Subcutaneous abdominal adipose tissue (tissue), 5 donors: ENCODE data around the gene DAP3.
"Not testable (repeated sequence)": the region's sequence is repeated elsewhere in the genome, so short reads cannot be mapped to it uniquely, and the experiment has no call there.

ENCODE experiments used
- H3K27ac ChIP-seq: one replicate; pipeline ENCODE4 v1.7.0; 2013; ENCODE audit warnings: low read depth, mild to moderate bottlenecking, inconsistent platforms, low read length, moderate library complexity
- H3K27me3 ChIP-seq, 5 donors: one replicate each; pipeline ENCODE4 v1.7.0; 2013; ENCODE audit warnings: low read length in 5 of 5, inconsistent platforms in 1 of 5; ENCODE audit not compliant: control insufficient read depth in 5 of 5, insufficient read depth in 4 of 5
- H3K36me3 ChIP-seq, 5 donors: one replicate each; pipeline ENCODE4 v1.7.0; 2013; ENCODE audit warnings: low read length in 5 of 5; ENCODE audit not compliant: control insufficient read depth in 5 of 5, insufficient read depth in 5 of 5
- H3K4me1 ChIP-seq, 5 donors: one replicate each; pipeline ENCODE4 v1.7.0; 2013; ENCODE audit warnings: low read length in 5 of 5, mild to moderate bottlenecking in 3 of 5, moderate library complexity in 1 of 5; ENCODE audit not compliant: control insufficient read depth in 5 of 5, insufficient read depth in 5 of 5
- H3K4me3 ChIP-seq, 5 donors: one replicate each; pipeline ENCODE4 v1.7.0; 2013; ENCODE audit warnings: low read length in 5 of 5, low read depth in 1 of 5
- H3K9ac ChIP-seq, 5 donors: one replicate each; pipeline ENCODE4 v1.7.0; 2013; ENCODE audit warnings: low read length in 5 of 5, mild to moderate bottlenecking in 4 of 5, moderate library complexity in 3 of 5
- H3K9me3 ChIP-seq, 5 donors: one replicate each; pipeline ENCODE4 v1.7.0; 2013; ENCODE audit warnings: low read length in 5 of 5; ENCODE audit not compliant: control insufficient read depth in 5 of 5
- donor health status: healthy.
- donor health status: healthy.
- donor health status: healthy.
- donor health status: healthy.
- donor health status: healthy.

The DAP3 gene

GRCh38 chr1:155767399-155767989 lies 78.6 kb downstream of the DAP3 start:
- not testable (repeated sequence) for H3K27ac ChIP-seq, H3K9ac ChIP-seq, H3K4me3 ChIP-seq, H3K27me3 ChIP-seq, H3K9me3 ChIP-seq, H3K4me1 ChIP-seq
- H3K36me3 ChIP-seq: peaks cover 26 to 87% (median 69%) of the 10 kb centered on the region in 5 donors

DNA sequence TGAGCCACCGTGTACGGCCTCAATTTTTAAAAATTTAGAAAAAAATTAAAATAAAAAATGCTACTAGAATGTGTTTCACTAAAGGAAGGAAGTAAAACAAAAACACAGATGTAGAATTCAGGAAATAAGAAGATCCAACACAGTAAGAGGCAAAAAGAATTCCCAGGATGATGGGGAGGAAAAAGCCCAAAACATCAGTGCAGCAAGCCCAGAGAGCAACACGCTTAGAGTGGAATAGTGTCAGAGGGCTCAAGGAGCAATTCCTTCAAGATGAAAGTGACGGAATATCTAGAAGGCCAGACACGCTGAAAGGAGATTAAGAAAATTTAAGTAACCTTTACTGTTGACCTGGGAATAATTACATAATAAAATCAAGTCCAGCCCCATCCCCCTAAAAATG lies 80.4 kb downstream of the DAP3 start:
- peaks cover 36 to 95% (median 74%) of the 10 kb centered on the region in 5 donors for H3K36me3 ChIP-seq
- no peaks in the 10 kb centered on the region for H3K4me1 ChIP-seq
- no peaks in the 10 kb centered on the region for H3K9me3 ChIP-seq
- no peak overlapping the region for H3K27ac ChIP-seq
- H3K27me3 ChIP-seq: no peaks in the 10 kb centered on the region
- H3K9ac ChIP-seq: no peak overlapping the region
- H3K4me3 ChIP-seq: no peak overlapping the region

DNA sequence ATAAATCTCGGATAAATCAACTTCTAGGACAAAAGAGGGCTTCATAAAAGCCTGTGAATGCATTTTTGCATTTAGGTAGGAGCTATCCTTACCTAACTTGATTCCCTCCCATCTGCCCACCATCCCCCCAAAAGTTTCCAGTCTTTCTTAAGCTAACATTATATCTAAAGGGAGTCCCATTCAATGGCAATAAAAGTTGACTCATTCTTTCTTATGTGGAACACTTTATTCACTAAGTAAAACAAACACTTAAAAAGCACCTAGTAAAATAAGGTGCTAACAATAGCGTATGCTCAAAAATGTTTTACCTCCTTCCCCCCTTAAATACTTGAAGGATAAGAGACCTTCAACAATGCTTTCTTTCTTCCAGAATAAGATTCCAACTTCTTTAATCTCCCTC lies 84.3 kb downstream of the DAP3 start:
- Histone ChIP-seq H3K36me3 (peaks cover 36 to 91% (median 76%) of the 10 kb centered on the region in 5 donors), H3K9me3 (no peaks in the 10 kb centered on the region), H3K4me3 (no peak overlapping the region), H3K27me3 (no peaks in the 10 kb centered on the region), H3K9ac (no peak overlapping the region), H3K27ac (no peak overlapping the region), H3K4me1 (no peaks in the 10 kb centered on the region)

- Histone ChIP-seq H3K36me3 (peaks cover 23 to 68% (median 57%) of the 10 kb centered on the region in 5 donors), H3K9ac (no peak overlapping the region), H3K27ac (no peak overlapping the region), H3K9me3 (no peaks in the 10 kb centered on the region), H3K4me3 (no peak overlapping the region), H3K27me3 (no peaks in the 10 kb centered on the region), H3K4me1 (no peaks in the 10 kb centered on the region)
Observed at GRCh38 chr1:155776414-155776813, 87.5 kb downstream of the DAP3 start.

DNA sequence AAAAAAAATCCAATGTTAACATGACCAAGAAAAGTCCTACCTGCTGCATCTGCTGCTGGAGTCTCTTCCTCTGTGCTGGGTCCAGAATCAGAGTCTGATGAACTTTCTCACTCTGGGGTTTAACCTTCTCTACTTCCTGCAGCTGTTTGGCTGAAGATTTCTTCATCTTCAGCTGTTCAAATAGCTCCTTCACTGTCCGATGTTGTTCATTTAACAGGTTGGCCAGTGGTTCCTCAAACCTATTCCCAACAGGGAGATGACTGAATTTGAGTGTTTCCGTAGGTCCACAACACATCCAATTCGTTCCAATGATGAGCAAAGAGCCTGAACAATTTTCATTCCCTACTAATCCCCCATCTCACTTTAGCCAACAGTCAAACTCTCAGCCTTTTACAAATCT lies 88.7 kb downstream of the DAP3 start:
- Histone ChIP-seq H3K4me3 (no peak overlapping the region), H3K27ac (no peak overlapping the region), H3K36me3 (peaks cover 27 to 57% (median 51%) of the 10 kb centered on the region in 5 donors), H3K9ac (no peak overlapping the region), H3K9me3 (no peaks in the 10 kb centered on the region), H3K27me3 (no peaks in the 10 kb centered on the region), H3K4me1 (no peaks in the 10 kb centered on the region)
